Kidney epithelial cell (primary cell): ENCODE data around the gene NAA40. TPM values are rescaled to one million over a fixed set of nuclear protein-coding genes. Genes with fewer than 3 reads are reported as not detected.
A peak's percentile ranks its signal among the peaks of the same experiment; 100 is the strongest.

Source experiments
- DNase-seq: peaks from one replicate; pipeline ENCODE4 v3.0.0-alpha.2; 2010; ENCODE audit warnings: low read depth
- H3K27me3 ChIP-seq: 2 replicates; pipeline ENCODE4 v1.6.0; 2011; ENCODE audit warnings: low read length; ENCODE audit not compliant: control insufficient read depth, insufficient read depth
- H3K36me3 ChIP-seq: 2 replicates; pipeline ENCODE4 v1.5.1; 2011; ENCODE audit warnings: low read length; ENCODE audit not compliant: control insufficient read depth, insufficient read depth
- H3K4me3 ChIP-seq: 2 replicates; pipeline ENCODE4 v1.5.1; 2011; ENCODE audit warnings: low read depth, mild to moderate bottlenecking, control low read depth, low read length
- total RNA-seq: library from RNA; depleted of rRNA; stranded (reverse); fragments of >200 nt; gene quantifications from 2 replicates; pipeline ENCODE4 v1.2.3, GENCODE V29; 2015
- TF ChIP-seq, protein P1 (sequence below): IDR thresholded peaks from 2 replicates; pipeline ENCODE4 v1.5.1; 2011; ENCODE audit warnings: mild to moderate bottlenecking, moderate library complexity, low read length, control low read depth, inconsistent platforms; ENCODE audit not compliant: insufficient read depth, poor library complexity, severe bottlenecking

Gene NAA40
- total RNA-seq, 1 donor from 2014 or later, result 15.6 TPM

DNA sequence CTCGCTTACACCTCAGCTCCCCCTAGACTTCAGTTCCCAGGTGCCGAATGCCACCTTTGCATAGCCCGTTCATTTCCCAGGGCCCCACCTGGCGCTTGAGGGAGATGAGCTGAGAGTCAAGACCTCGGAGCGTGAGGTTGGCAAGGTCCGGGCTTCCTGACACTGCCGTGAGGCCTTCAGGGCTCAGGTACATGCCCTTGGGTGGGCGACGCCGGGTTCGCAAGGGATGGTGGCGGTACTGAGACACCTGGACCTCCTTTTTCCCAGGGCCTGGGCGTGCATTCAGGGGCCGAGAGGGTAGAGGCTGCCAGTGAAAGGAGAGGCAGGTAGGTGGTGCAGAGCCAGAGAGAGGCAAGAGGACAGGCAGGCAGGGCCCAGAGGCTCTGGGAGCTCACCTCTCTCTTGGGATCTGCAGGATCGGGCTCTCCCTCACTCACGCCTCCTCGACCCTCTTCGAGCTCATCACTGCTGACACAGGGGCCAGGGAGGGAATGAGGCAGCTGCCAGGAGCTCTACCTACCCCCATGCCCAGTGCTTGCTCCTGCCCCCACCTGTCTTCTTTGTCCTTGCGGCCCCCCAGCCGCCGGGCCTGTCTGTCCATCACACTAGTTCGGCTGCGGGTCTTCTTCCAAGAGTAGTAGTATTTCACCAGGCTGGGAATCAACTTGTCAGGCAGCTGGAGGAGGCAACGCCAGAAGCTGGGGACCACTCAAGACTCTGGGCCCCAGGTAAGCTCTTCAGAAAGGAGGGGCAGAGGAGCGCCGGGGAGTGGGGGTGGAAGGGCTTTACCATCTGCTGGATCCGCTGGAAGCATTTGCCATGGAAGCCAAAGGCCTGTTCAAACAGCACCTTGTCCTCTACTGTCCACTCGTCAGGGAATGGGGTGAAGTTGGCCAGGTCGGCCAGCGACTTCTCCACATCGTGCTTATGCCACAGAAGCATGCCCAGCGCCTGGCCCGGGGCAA, 24.7 kb upstream of the NAA40 start:
- Histone ChIP-seq H3K36me3 (peaks cover 1% of the 10 kb centered on the region), H3K27me3 (no peaks in the 10 kb centered on the region), H3K4me3 (no peak overlapping the region)
- DNase-seq, result no peak
- TF ChIP-seq, protein P1, sequence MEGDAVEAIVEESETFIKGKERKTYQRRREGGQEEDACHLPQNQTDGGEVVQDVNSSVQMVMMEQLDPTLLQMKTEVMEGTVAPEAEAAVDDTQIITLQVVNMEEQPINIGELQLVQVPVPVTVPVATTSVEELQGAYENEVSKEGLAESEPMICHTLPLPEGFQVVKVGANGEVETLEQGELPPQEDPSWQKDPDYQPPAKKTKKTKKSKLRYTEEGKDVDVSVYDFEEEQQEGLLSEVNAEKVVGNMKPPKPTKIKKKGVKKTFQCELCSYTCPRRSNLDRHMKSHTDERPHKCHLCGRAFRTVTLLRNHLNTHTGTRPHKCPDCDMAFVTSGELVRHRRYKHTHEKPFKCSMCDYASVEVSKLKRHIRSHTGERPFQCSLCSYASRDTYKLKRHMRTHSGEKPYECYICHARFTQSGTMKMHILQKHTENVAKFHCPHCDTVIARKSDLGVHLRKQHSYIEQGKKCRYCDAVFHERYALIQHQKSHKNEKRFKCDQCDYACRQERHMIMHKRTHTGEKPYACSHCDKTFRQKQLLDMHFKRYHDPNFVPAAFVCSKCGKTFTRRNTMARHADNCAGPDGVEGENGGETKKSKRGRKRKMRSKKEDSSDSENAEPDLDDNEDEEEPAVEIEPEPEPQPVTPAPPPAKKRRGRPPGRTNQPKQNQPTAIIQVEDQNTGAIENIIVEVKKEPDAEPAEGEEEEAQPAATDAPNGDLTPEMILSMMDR, result no peak

DNA sequence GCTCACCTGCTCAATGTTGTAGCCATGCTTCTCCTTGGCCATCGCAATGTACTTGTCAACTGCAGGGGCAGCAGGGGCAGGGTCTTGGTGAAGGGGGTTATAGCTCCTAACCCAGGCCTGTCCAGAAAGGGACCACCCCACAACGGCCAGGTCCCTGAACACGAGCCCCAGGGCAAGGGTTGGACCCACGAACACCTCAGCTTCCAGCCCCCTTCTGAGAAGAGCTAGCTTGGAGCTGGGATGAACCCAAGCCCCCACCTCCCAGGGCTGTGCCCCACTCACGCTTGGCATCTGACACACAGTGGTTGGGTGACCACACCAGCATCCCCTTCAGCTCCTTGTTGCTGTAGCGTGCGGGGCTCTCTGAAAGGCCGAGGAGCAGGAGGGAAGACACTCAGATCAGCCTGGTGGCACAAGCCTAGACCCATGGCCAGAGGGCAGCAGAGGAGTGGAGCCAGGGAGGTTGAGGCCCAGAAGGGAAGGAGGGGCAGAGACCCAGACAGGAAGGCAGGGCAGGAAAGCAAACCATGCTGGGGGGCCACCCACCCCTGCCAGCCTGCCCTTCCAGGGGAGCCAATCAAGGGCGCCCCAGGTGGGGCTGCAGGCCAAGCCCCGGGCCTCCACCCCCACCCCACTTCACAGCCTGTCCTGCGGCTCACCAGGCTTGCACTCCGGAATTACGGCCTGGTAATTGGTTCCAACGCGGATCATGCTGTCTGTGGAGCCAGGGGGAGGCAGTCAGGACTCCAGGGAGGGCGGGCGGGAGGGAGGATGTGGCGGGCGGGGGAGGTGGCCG, 23.7 kb upstream of the NAA40 start:
- peaks cover 1% of the 10 kb centered on the region for H3K36me3 ChIP-seq
- H3K4me3 ChIP-seq, result no peak overlapping the region
- DNase-seq, result no peak
- TF ChIP-seq, protein P1, result no peak
- no peaks in the 10 kb centered on the region for H3K27me3 ChIP-seq

DNA sequence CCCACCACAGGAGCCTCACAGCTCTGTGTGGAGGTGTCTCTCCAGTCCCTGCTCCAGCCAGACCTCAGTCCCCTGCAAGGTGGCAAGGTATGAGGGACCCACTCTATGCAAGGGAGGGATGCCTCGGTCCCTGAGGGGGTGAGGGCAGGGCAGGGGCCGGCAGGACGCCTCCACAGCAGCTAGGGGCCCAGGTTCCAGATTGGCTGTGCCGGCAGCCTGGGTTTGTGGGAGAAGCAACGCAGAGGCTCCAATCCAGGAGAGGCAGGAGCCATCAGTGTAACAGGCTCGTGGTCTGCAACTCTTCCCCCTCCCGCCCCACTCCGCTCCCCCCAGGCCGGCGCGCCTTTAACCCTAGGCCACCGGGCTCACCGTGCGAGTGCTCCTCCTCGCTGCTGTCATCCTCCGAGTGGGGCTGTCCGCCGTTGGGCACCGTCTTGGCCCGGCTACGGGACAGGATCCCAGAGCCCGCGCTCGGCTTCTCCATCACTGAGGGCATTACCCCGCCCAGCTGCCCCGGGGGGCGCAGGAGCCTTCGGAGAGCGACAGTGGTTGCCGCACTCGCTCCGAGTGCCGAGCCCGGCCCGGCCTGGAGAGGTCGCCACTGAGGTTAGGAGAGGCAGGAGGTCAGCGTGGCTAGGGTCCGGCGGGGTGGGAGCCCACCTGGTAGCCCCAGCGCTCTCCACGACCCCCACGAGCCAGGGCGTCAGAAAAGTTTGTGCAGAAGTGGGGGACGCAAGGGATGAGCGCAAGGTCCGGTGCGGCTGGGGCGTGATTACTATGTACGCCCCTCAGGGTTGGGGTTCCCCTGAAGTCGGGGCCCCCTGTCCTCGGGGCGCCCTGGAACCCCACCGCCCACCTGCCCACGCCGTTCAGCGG, 22.6 kb upstream of the NAA40 start:
- TF ChIP-seq, protein P1, result peak; percentile 75
- peaks cover 1% of the 10 kb centered on the region for H3K27me3 ChIP-seq
- H3K36me3 ChIP-seq, result peaks cover 1% of the 10 kb centered on the region
- no peak for DNase-seq
- peak overlapping the region; percentile 54 for H3K4me3 ChIP-seq

DNA sequence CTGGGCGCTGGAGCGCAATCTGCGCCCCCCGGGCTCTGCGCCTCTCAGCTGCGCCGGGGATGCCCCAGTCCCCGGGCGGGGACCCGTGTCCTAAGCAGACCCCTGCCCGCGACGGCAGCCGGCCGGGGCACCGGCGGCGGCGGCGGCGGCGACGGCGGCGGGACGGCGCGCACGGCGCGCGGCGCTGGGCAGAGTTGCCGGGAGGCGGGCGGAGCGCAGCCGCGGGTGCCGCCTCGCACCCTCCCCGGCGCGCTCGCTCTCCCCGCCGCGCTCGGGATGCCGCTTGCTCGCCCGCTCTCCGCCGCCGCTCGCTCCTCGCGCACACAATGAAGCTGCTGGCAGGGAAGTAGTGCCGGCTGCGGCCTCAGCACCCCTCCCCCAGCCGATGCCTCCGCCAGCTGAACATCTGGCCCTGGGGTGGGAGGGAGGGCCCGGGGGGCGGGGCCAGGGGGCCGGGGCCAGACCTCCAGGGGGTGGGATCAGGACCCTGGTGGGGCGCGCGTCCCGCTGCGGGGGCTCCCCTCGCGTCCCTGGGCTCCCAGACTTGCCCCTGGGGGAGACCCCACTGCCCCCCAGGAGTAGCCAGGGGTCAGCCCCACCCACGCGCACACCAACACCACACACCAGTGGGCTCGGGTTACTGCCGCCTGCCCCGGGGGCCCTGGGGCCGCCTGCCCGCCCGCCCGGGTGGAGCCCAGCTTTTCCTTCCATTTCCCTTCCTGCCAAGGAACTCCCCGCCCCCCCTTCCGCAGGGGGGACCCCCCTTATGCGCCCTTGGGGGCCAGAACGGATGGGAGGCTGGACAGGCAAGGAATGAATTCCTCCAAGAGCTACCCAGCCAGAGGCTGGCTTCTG, 21.7 kb upstream of the NAA40 start, which contains the start of gene RCOR2:
TSS of gene RCOR2 (minus strand) at position 328 of the 855 bp plus-strand sequence. CDS start 708 bp downstream, outside the sequence.
- no peaks in the 10 kb centered on the region for H3K36me3 ChIP-seq
- peak; percentile 45 for DNase-seq
- H3K27me3 ChIP-seq, result peaks cover 5% of the 10 kb centered on the region
- H3K4me3 ChIP-seq, result peak within 1 kb of the TSS; percentile 54
- TF ChIP-seq, protein P1, result no peak
